Measurements from ENCODE around the gene TAF10.

Gene TAF10

DNA sequence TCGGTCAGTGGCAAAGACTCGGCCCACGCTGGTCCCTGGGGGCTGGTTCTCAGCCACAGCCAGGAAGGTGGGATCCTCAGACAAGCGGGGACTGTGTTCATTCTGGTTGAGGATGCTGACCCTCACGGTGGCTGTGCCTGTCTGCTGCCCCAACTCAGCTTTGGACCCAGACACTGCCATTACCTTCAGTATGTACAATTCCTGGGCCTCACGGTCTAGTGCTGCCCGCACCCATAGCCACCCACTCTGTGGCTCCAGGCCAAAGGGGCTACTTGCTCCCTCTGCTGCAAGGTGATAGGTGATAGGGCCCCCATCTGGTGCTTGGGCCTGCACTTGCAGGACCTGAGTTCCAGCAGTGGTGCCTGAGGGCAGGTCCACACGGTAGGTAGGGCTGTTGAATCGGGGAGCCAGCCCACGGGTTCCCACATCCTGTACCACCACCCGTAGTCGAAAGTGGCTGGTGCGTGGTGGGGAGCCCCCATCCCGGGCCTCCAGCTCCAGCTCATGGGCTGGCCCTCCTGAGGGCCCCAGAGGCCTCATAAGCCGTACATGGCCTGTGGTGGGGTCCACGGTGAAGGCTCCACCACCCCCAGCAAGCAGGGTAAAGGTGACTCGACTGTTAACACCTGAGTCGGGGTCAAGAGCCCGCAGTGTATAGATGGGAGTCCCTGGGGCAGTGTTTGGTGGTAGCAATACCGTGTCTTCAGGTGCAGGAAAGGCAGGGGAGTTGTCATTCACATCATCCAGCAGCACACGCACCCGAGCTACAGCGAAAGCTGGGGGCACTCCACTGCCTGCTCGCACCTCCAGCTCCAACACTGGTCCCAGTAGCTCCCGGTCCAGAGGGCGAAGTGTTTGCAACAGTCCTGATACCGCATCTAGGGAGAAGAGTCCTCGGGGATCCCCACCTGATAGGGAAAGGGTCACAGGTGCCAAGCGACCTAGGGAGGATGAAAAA is 20.4 kb upstream of the TAF10 start:
- no peak overlapping the region for H2AFZ ChIP-seq (ENCODE audit: insufficient read depth, low read length, poor library complexity)
- H2BK120ac ChIP-seq (ENCODE audit: insufficient read depth, low read length, poor library complexity) = no peak overlapping the region
- no peaks in the 10 kb centered on the region for H3K79me1 ChIP-seq (ENCODE audit: low read length)
- peaks cover 2 to 3% of the 10 kb centered on the region in 2 experiments for H3K36me3 ChIP-seq (ENCODE audit: control insufficient read depth in 1 of 2, insufficient read depth in 2 of 2, low read length in 2 of 2)
- no peak overlapping the region for H3K4ac ChIP-seq (ENCODE audit: low read depth, low read length)
- no peak overlapping the region for H2BK5ac ChIP-seq (ENCODE audit: low read depth, low read length, poor library complexity)
- H3K27me3 ChIP-seq (ENCODE audit: insufficient read depth, low read length) = peaks cover 29% of the 10 kb centered on the region
- WGBS (ENCODE audit: extremely low coverage, insufficient coverage, insufficient read length) = no CpG with 5 or more reads among the region's 29 CpGs
- H4K12ac ChIP-seq (ENCODE audit: low read depth, low read length) = no peak overlapping the region
- no peak overlapping the region for H4K91ac ChIP-seq (ENCODE audit: low read depth, low read length)
- DNase-seq = no peak
- no peak overlapping the region for H3K27ac ChIP-seq (ENCODE audit: low read depth, low read length)
- H4K8ac ChIP-seq (ENCODE audit: low read depth, low read length) = no peak overlapping the region
- no peak overlapping the region for H3K18ac ChIP-seq (ENCODE audit: low read length)
- H3K4me2 ChIP-seq (ENCODE audit: low read length) = no peak overlapping the region
- H3K9me3 ChIP-seq (ENCODE audit: insufficient read depth, low read depth, low read length) = peaks cover 18% of the 10 kb centered on the region
- H2AK5ac ChIP-seq (ENCODE audit: low read length) = no peak overlapping the region
- H3K14ac ChIP-seq (ENCODE audit: low read length) = no peak overlapping the region
- no peak overlapping the region for H2BK12ac ChIP-seq (ENCODE audit: low read length)
- H3K4me1 ChIP-seq (ENCODE audit: control insufficient read depth in 1 of 2, insufficient read depth in 2 of 2, low read length in 2 of 2) = peaks cover 6 to 16% of the 10 kb centered on the region in 2 experiments
- H3K79me2 ChIP-seq (ENCODE audit: control insufficient read depth, insufficient read depth, low read length, poor library complexity) = no peaks in the 10 kb centered on the region
- no peak overlapping the region for H3K4me3 ChIP-seq (ENCODE audit: low read depth, low read length)
- H3K23ac ChIP-seq (ENCODE audit: low read length) = no peak overlapping the region
- H3K9ac ChIP-seq (ENCODE audit: low read length) = no peak overlapping the region

DNA sequence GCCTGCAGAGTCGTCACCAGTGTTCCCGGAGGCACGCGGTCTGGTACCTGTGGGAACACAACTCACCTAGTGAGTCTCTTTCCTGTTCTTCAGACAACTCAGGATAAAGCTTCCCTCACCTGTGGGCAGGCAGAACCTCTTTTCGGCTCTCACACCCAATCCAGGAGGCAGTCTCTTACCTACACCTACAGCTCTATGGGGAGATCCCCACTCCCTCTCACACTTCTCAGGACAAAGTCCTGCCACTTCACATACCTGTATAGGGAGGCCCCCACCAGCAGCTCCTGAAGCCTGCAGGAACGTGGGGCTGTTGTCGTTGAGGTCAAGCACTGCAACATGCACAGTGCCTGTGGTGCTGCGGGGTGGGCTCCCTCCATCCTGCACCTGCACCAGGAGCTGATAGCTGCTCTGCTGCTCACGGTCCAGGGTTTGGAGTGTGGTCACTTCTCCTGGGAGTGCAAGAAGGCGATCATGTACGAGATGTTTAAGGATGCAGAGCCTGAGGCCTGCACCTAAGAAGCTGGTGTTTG is 19.4 kb upstream of the TAF10 start:
- no peak overlapping the region for H4K8ac ChIP-seq (ENCODE audit: low read depth, low read length)
- H2BK12ac ChIP-seq (ENCODE audit: low read length) = no peak overlapping the region
- no peak overlapping the region for H2BK5ac ChIP-seq (ENCODE audit: low read depth, low read length, poor library complexity)
- no peak overlapping the region for H3K4me2 ChIP-seq (ENCODE audit: low read length)
- H2BK120ac ChIP-seq (ENCODE audit: insufficient read depth, low read length, poor library complexity) = no peak overlapping the region
- H3K79me1 ChIP-seq (ENCODE audit: low read length) = no peaks in the 10 kb centered on the region
- no peaks in the 10 kb centered on the region for H3K79me2 ChIP-seq (ENCODE audit: control insufficient read depth, insufficient read depth, low read length, poor library complexity)
- H3K4ac ChIP-seq (ENCODE audit: low read depth, low read length) = no peak overlapping the region
- H3K27ac ChIP-seq (ENCODE audit: low read depth, low read length) = no peak overlapping the region
- H3K9ac ChIP-seq (ENCODE audit: low read length) = no peak overlapping the region
- H3K4me1 ChIP-seq (ENCODE audit: control insufficient read depth in 1 of 2, insufficient read depth in 2 of 2, low read length in 2 of 2) = peaks cover 6 to 16% of the 10 kb centered on the region in 2 experiments
- no peak overlapping the region for H3K23ac ChIP-seq (ENCODE audit: low read length)
- H3K9me3 ChIP-seq (ENCODE audit: insufficient read depth, low read depth, low read length) = peaks cover 23% of the 10 kb centered on the region
- peaks cover 2 to 3% of the 10 kb centered on the region in 2 experiments for H3K36me3 ChIP-seq (ENCODE audit: control insufficient read depth in 1 of 2, insufficient read depth in 2 of 2, low read length in 2 of 2)
- no peak overlapping the region for H2AK5ac ChIP-seq (ENCODE audit: low read length)
- H2AFZ ChIP-seq (ENCODE audit: insufficient read depth, low read length, poor library complexity) = no peak overlapping the region
- no peak overlapping the region for H3K4me3 ChIP-seq (ENCODE audit: low read depth, low read length)
- no peak overlapping the region for H3K18ac ChIP-seq (ENCODE audit: low read length)
- no peak overlapping the region for H4K91ac ChIP-seq (ENCODE audit: low read depth, low read length)
- no peak overlapping the region for H4K12ac ChIP-seq (ENCODE audit: low read depth, low read length)
- no peak for DNase-seq
- no CpG with 5 or more reads among the region's 11 CpGs for WGBS (ENCODE audit: extremely low coverage, insufficient coverage, insufficient read length)
- H3K27me3 ChIP-seq (ENCODE audit: insufficient read depth, low read length) = peaks cover 29% of the 10 kb centered on the region
- no peak overlapping the region for H3K14ac ChIP-seq (ENCODE audit: low read length)

DNA sequence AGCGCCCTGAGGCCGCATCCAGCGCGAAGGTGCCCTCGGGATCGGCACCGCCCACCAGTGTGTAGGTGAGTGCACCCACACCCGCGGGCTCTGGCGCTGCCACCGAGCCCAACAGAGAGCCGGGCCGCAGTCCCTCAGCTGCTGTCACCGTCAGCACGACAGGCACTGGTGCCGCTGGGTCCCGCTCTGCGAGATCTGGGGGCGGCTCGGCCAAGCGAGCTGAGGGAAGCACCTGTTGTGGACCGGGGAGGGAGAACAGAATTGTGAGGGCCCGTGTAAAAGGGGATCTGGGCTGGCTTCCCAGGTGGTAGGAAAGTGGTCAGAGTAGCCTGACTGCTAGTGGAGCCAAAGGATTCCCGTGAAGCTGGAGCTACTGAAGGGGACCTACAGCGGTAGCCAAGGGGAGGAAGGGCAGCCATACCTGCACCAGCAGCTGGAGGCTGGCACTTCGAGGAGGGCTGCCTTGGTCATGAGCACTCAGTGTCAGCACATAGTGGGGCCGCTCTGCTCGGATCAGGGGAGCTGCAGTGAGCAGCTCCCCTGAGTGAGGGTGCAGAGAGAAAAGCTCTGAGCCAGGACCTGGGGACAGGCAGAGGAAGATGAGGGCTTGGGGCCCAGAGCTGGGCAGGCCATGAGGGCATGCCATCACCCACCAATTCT is 18.7 kb upstream of the TAF10 start:
- Histone ChIP-seq H3K4ac (ENCODE audit: low read depth, low read length) (no peak overlapping the region), H2BK120ac (ENCODE audit: insufficient read depth, low read length, poor library complexity) (no peak overlapping the region), H2AK5ac (ENCODE audit: low read length) (no peak overlapping the region), H3K9me3 (ENCODE audit: insufficient read depth, low read depth, low read length) (peaks cover 23% of the 10 kb centered on the region), H3K9ac (ENCODE audit: low read length) (no peak overlapping the region), H2AFZ (ENCODE audit: insufficient read depth, low read length, poor library complexity) (no peak overlapping the region), H3K4me2 (ENCODE audit: low read length) (peak overlapping the region; percentile 73), H3K4me3 (ENCODE audit: low read depth, low read length) (no peak overlapping the region), H3K36me3 (ENCODE audit: control insufficient read depth in 1 of 2, insufficient read depth in 2 of 2, low read length in 2 of 2) (peaks cover 2 to 3% of the 10 kb centered on the region in 2 experiments), H4K12ac (ENCODE audit: low read depth, low read length) (no peak overlapping the region), H3K23ac (ENCODE audit: low read length) (no peak overlapping the region), H4K8ac (ENCODE audit: low read depth, low read length) (no peak overlapping the region), H3K27ac (ENCODE audit: low read depth, low read length) (no peak overlapping the region), H3K79me2 (ENCODE audit: control insufficient read depth, insufficient read depth, low read length, poor library complexity) (no peaks in the 10 kb centered on the region), H2BK12ac (ENCODE audit: low read length) (no peak overlapping the region), H3K79me1 (ENCODE audit: low read length) (no peaks in the 10 kb centered on the region), H4K91ac (ENCODE audit: low read depth, low read length) (no peak overlapping the region), H3K27me3 (ENCODE audit: insufficient read depth, low read length) (peaks cover 29% of the 10 kb centered on the region), H2BK5ac (ENCODE audit: low read depth, low read length, poor library complexity) (no peak overlapping the region), H3K4me1 (ENCODE audit: control insufficient read depth in 1 of 2, insufficient read depth in 2 of 2, low read length in 2 of 2) (peaks cover 6 to 16% of the 10 kb centered on the region in 2 experiments), H3K14ac (ENCODE audit: low read length) (no peak overlapping the region), H3K18ac (ENCODE audit: low read length) (no peak overlapping the region)
- no CpG with 5 or more reads among the region's 28 CpGs for WGBS (ENCODE audit: extremely low coverage, insufficient coverage, insufficient read length)
- no peak for DNase-seq

DNA sequence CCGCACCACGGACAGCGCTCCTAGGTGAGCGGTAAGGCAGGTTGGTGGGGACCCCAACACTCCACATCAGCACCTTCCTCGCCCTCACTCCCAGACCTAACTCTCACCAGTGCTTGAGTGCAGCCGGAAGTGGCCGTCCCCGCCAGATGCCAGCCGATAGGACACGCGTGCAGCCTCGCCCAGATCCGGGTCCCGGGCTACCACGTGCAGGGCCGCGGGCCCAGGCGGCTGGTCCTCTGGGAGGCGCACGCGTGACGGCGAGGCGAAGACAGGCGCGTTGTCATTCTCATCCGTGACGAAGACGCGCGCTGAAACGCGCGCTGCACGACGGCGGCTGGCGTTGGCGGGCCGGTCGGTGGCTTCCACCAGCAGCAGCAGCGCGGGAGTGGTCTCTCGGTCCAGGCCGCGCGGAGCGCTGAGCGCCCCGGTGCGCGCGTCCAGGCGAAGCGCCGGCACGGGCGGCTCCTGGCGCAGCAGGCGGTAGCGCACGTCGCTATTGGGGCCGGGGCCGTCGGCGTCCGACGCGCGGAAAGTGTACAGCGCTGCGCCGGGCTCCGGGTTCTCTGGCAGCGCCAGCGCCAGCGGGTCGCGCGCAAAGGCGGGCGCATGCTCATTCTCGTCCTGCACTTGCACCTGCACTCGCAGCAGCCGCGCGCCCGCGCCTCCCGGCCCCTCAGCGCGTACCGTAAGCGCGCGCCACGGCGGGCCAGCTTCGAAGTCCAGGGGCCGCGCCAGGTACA is 18.0 kb upstream of the TAF10 start:
- H2BK5ac ChIP-seq (ENCODE audit: low read depth, low read length, poor library complexity) = no peak overlapping the region
- H2AK5ac ChIP-seq (ENCODE audit: low read length) = no peak overlapping the region
- no peak overlapping the region for H2BK120ac ChIP-seq (ENCODE audit: insufficient read depth, low read length, poor library complexity)
- H2BK12ac ChIP-seq (ENCODE audit: low read length) = no peak overlapping the region
- peaks cover 29% of the 10 kb centered on the region for H3K27me3 ChIP-seq (ENCODE audit: insufficient read depth, low read length)
- H3K27ac ChIP-seq (ENCODE audit: low read depth, low read length) = no peak overlapping the region
- peaks cover 6 to 10% of the 10 kb centered on the region in 2 experiments for H3K4me1 ChIP-seq (ENCODE audit: control insufficient read depth in 1 of 2, insufficient read depth in 2 of 2, low read length in 2 of 2)
- peak overlapping the region; percentile 73 for H3K4me2 ChIP-seq (ENCODE audit: low read length)
- H3K79me2 ChIP-seq (ENCODE audit: control insufficient read depth, insufficient read depth, low read length, poor library complexity) = no peaks in the 10 kb centered on the region
- no peak overlapping the region for H4K91ac ChIP-seq (ENCODE audit: low read depth, low read length)
- H3K9ac ChIP-seq (ENCODE audit: low read length) = no peak overlapping the region
- H3K9me3 ChIP-seq (ENCODE audit: insufficient read depth, low read depth, low read length) = peaks cover 23% of the 10 kb centered on the region
- no peak overlapping the region for H3K4ac ChIP-seq (ENCODE audit: low read depth, low read length)
- peaks cover 2 to 3% of the 10 kb centered on the region in 2 experiments for H3K36me3 ChIP-seq (ENCODE audit: control insufficient read depth in 1 of 2, insufficient read depth in 2 of 2, low read length in 2 of 2)
- H3K23ac ChIP-seq (ENCODE audit: low read length) = no peak overlapping the region
- no CpG with 5 or more reads among the region's 102 CpGs for WGBS (ENCODE audit: extremely low coverage, insufficient coverage, insufficient read length)
- H4K12ac ChIP-seq (ENCODE audit: low read depth, low read length) = no peak overlapping the region
- DNase-seq = peak in 1 of 2 donors; percentile 8
- H3K14ac ChIP-seq (ENCODE audit: low read length) = no peak overlapping the region
- no peaks in the 10 kb centered on the region for H3K79me1 ChIP-seq (ENCODE audit: low read length)
- no peak overlapping the region for H3K18ac ChIP-seq (ENCODE audit: low read length)
- peak overlapping the region; percentile 34 for H3K4me3 ChIP-seq (ENCODE audit: low read depth, low read length)
- H2AFZ ChIP-seq (ENCODE audit: insufficient read depth, low read length, poor library complexity) = no peak overlapping the region
- no peak overlapping the region for H4K8ac ChIP-seq (ENCODE audit: low read depth, low read length)

All from trophoblast cell (in vitro differentiated cells and primary cell).